NCI-H82 (cell line): ENCODE data around the gene GATB.
A peak's percentile ranks its signal among the peaks of the same experiment; 100 is the strongest.

Experiments used
- DNase-seq: peaks from one replicate; lab custom pipeline; 2025; lab: John Stamatoyannopoulos, UW

GATB gene

GRCh38 chr4:151674804-151675391 is 85.9 kb downstream of the GATB start:
- DNase-seq, result peak; percentile 87

GRCh38 chr4:151673908-151674520 is 86.8 kb downstream of the GATB start:
- DNase-seq, result no peak

- DNase-seq, result no peak
Measured at GRCh38 chr4:151672996-151673395, 87.8 kb downstream of the GATB start.

GRCh38 chr4:151671541-151672059 is 89.2 kb downstream of the GATB start:
- DNase-seq, result peak; percentile 25

- DNase-seq, result no peak
Measured at GRCh38 chr4:151670843-151671242, 90.0 kb downstream of the GATB start.

GRCh38 chr4:151669990-151670389 is 90.8 kb downstream of the GATB start:
- no peak for DNase-seq

GRCh38 chr4:151668689-151669402 is 92.0 kb downstream of the GATB start:
- DNase-seq, result no peak

GRCh38 chr4:151667666-151668065 is 93.1 kb downstream of the GATB start:
- no peak for DNase-seq

GRCh38 chr4:151667048-151667447 is 93.8 kb downstream of the GATB start:
- DNase-seq, result no peak

- no peak for DNase-seq
Measured at GRCh38 chr4:151666501-151666900, 94.3 kb downstream of the GATB start.

GRCh38 chr4:151665785-151666127 is 95.1 kb downstream of the GATB start:
- no peak for DNase-seq

- no peak for DNase-seq
Measured at GRCh38 chr4:151665022-151665784, 95.6 kb downstream of the GATB start.

GRCh38 chr4:151664289-151664688 is 96.5 kb downstream of the GATB start:
- no peak for DNase-seq

GRCh38 chr4:151663109-151663508 is 97.7 kb downstream of the GATB start:
- DNase-seq, result no peak

- no peak for DNase-seq
Measured at GRCh38 chr4:151661873-151662272, 98.9 kb downstream of the GATB start.

- no peak for DNase-seq
Measured at GRCh38 chr4:151660676-151661075, 100.1 kb downstream of the GATB start.

GRCh38 chr4:151659601-151660364 is 101.0 kb downstream of the GATB start:
- DNase-seq, result no peak

- no peak for DNase-seq
Measured at GRCh38 chr4:151658959-151659600, 101.7 kb downstream of the GATB start.

- no peak for DNase-seq
Measured at GRCh38 chr4:151657896-151658295, 102.9 kb downstream of the GATB start.

- no peak for DNase-seq
Measured at GRCh38 chr4:151656058-151656457, 104.7 kb downstream of the GATB start.

GRCh38 chr4:151653548-151653918 is 107.3 kb downstream of the GATB start:
- DNase-seq, result no peak
